Gastroesophageal sphincter (tissue), 4 donors: Measurements from ENCODE around the gene BUD13. TPM values are rescaled to one million over a fixed set of nuclear protein-coding genes. Genes with fewer than 3 reads are reported as not detected.

Source experiments
- ATAC-seq: fragments of 150-250 bp; one replicate; pipeline ENCODE4 v1.9.1; 2016; ENCODE audit warnings: mild to moderate bottlenecking, moderate library complexity
- H3K27ac ChIP-seq, 4 donors: fragments of 200-600 bp; sonication (generic) in 3 of 4; 1 replicate in 3 of 4; 2 replicates in 1 of 4; pipeline ENCODE4 v1.5.1; 2016 to 2019
- H3K27me3 ChIP-seq: fragments of 200-600 bp; sonication (generic); one replicate; pipeline ENCODE4 v1.5.1; 2019
- H3K36me3 ChIP-seq, 2 donors: fragments of 200-600 bp; sonication (generic); one replicate each; pipeline ENCODE4 v1.5.1; 2019; ENCODE audit warnings: control low read depth in 1 of 2
- H3K4me1 ChIP-seq, 3 donors: fragments of 200-600 bp; sonication (generic); 1 replicate in 2 of 3; 2 replicates in 1 of 3; pipeline ENCODE4 v1.5.1; 2016 to 2019; ENCODE audit warnings: control low read depth in 2 of 3
- H3K4me3 ChIP-seq, 2 donors: fragments of 200-600 bp; sonication (generic); one replicate each; pipeline ENCODE4 v1.5.1; 2019; ENCODE audit warnings: mild to moderate bottlenecking in 1 of 2, moderate library complexity in 1 of 2
- H3K9me3 ChIP-seq, 3 donors: fragments of 200-600 bp; sonication (generic); one replicate each; pipeline ENCODE4 v1.5.1; 2017 to 2019; ENCODE audit warnings: control low read depth in 2 of 3
- CTCF ChIP-seq, 4 experiments: fragments of 200-600 bp in 2 of 4; fragments of 450-650 bp in 2 of 4; sonication (generic) in 1 of 4; IDR thresholded peaks; one replicate each; pipeline ENCODE4 v1.5.1; 2017 to 2019; ENCODE audit warnings: antibody characterized with exemption in 4 of 4, mild to moderate bottlenecking in 2 of 4, moderate library complexity in 2 of 4
- EP300 ChIP-seq: sonication (generic); formaldehyde crosslinking; IDR thresholded peaks from one replicate; pipeline ENCODE4 v1.6.1; 2017; ENCODE audit warnings: antibody characterized with exemption, mild to moderate bottlenecking
- POLR2A ChIP-seq, 2 donors: fragments of 450-650 bp; IDR thresholded peaks; one replicate each; pipeline ENCODE4 v1.6.1; 2017; ENCODE audit warnings: antibody characterized with exemption in 2 of 2, mild to moderate bottlenecking in 2 of 2, moderate library complexity in 1 of 2
- POLR2AphosphoS5 ChIP-seq: sonication (generic); formaldehyde crosslinking; IDR thresholded peaks from one replicate; pipeline ENCODE4 v1.6.1; 2017; ENCODE audit warnings: antibody characterized with exemption
- WGBS, 2 donors: methylation state at CpG; one replicate each; pipeline ENCODE4 v1.1.5; 2018; ENCODE audit warnings: low coverage in 1 of 2; 5-methylcytosine and 5-hydroxymethylcytosine counted together
- total RNA-seq, 4 donors: library from RNA; depleted of rRNA; stranded (reverse); fragments of >200 nt; gene quantifications; one replicate each; pipeline ENCODE4 v1.1.0, GENCODE V29; 2016

Gene BUD13
- total RNA-seq, 4 donors from 2014 or later, result 13.5 to 17.3 (median 15.8) TPM

- H3K36me3 ChIP-seq, result no peaks in the 10 kb centered on the region
- no peak overlapping the region for H3K27ac ChIP-seq
- peaks cover 25% of the 10 kb centered on the region for H3K27me3 ChIP-seq
- H3K9me3 ChIP-seq, result no peaks in the 10 kb centered on the region
- no peak overlapping the region for H3K4me3 ChIP-seq
- H3K4me1 ChIP-seq, result no peaks in the 10 kb centered on the region
- TF ChIP-seq POLR2A (IDR thresholded peaks at IDR 0.05), result no peak
- no peak for TF ChIP-seq EP300
- TF ChIP-seq POLR2AphosphoS5, result no peak
- no peak for TF ChIP-seq CTCF (IDR thresholded peaks at IDR 0.05)
- 93 to 94% methylated on average over 2 to 4 of the region's 4 CpGs for WGBS, 2 donors
- no peak for ATAC-seq
Measured at GRCh38 chr11:116721988-116722387, 50.8 kb downstream of the BUD13 start.

GRCh38 chr11:116720895-116721294 lies 51.9 kb downstream of the BUD13 start:
- H3K36me3 ChIP-seq, result no peaks in the 10 kb centered on the region
- no peak overlapping the region for H3K27ac ChIP-seq
- WGBS, 2 donors, result 81% methylated on average over 5 of the region's 6 CpGs; no CpG with 5 or more reads in 1 of the 2 donors
- TF ChIP-seq CTCF (IDR thresholded peaks at IDR 0.05) (no peak), POLR2A (IDR thresholded peaks at IDR 0.05) (no peak), EP300 (no peak), POLR2AphosphoS5 (no peak)
- H3K9me3 ChIP-seq, result no peaks in the 10 kb centered on the region
- peaks cover 16% of the 10 kb centered on the region for H3K27me3 ChIP-seq
- H3K4me1 ChIP-seq, result no peaks in the 10 kb centered on the region
- no peak overlapping the region for H3K4me3 ChIP-seq
- ATAC-seq, result no peak

- 43% methylated on average over 1 of the region's 4 CpGs; no CpG with 5 or more reads in 1 of the 2 donors for WGBS, 2 donors
- no peak for ATAC-seq
- H3K4me1 ChIP-seq, result no peaks in the 10 kb centered on the region
- TF ChIP-seq POLR2A (IDR thresholded peaks at IDR 0.05) (no peak), POLR2AphosphoS5 (no peak), CTCF (IDR thresholded peaks at IDR 0.05) (no peak), EP300 (no peak)
- no peak overlapping the region for H3K4me3 ChIP-seq
- peaks cover 0 to 1% (median 0%) of the 10 kb centered on the region in 3 donors for H3K9me3 ChIP-seq
- peaks cover 4% of the 10 kb centered on the region for H3K27me3 ChIP-seq
- no peaks in the 10 kb centered on the region for H3K36me3 ChIP-seq
- H3K27ac ChIP-seq, result no peak overlapping the region
Measured at GRCh38 chr11:116718955-116719501, 53.8 kb downstream of the BUD13 start.

GRCh38 chr11:116716621-116717020 lies 56.2 kb downstream of the BUD13 start:
- no peaks in the 10 kb centered on the region for H3K4me1 ChIP-seq

More at GRCh38 chr11:116716621-116717020, 56.2 kb downstream of the BUD13 start:
- ATAC-seq, result no peak
- H3K27ac ChIP-seq, result no peak overlapping the region
- H3K9me3 ChIP-seq, result peaks cover 0 to 12% (median 0%) of the 10 kb centered on the region in 3 donors
- H3K36me3 ChIP-seq, result no peaks in the 10 kb centered on the region
- no peak for TF ChIP-seq POLR2AphosphoS5
- TF ChIP-seq EP300, result no peak
- TF ChIP-seq CTCF (IDR thresholded peaks at IDR 0.05), result no peak
- no peak for TF ChIP-seq POLR2A (IDR thresholded peaks at IDR 0.05)
- no peak overlapping the region for H3K4me3 ChIP-seq
- WGBS, 2 donors, result 81 to 100% methylated on average over 2 of the region's 4 CpGs
- peaks cover 23% of the 10 kb centered on the region for H3K27me3 ChIP-seq
